HCT116 (cell line): ENCODE results near the gene MAP3K10. TPM values are rescaled to one million over a fixed set of nuclear protein-coding genes. Genes with fewer than 3 reads are reported as not detected.

Source experiments
- ATAC-seq: fragments of 200-7000 bp; cut with Tn5 transposase; 2 replicates; pipeline ENCODE4 v1.9.1; 2020; ENCODE audit warnings: mild to moderate bottlenecking, moderate library complexity
- BruUV-seq: library from RNA; stranded (reverse); fragments of 400-500 nt; replicated peaks from 2 replicates; lab custom pipeline; 2021; lab: Mats Ljungman, UMichigan
- CTCF ChIA-PET: fragments of 300-600 bp; sonication (Branson Sonifier 250); formaldehyde crosslinking; loops from one replicate; lab custom pipeline; 2021; ENCODE audit warnings: antibody characterized with exemption; lab: Charles Lee
- POLR2A ChIA-PET: fragments of 300-600, 350-600 bp; sonication (Branson Sonifier 250); formaldehyde crosslinking; loops from one replicate; lab custom pipeline; 2021; ENCODE audit warnings: antibody characterized with exemption; lab: Charles Lee
- RAD21 ChIA-PET, 2 experiments: fragments of 300-600 bp; sonication (Branson Sonifier 250); formaldehyde crosslinking; loops; one replicate each; lab custom pipeline; 2023; ENCODE audit warnings: low total read pairs in 2 of 2; ENCODE audit not compliant: uncharacterized antibody in 2 of 2, unreplicated experiment in 2 of 2, low non-redundant PET in 1 of 2; lab: Charles Lee
- DNase-seq: peaks from one replicate; pipeline ENCODE4 v3.0.0-alpha.2; 2010; ENCODE audit warnings: low read depth, low spot score
- H2AFZ ChIP-seq: fragments of 200-600 bp; shearing (Covaris generic), sonication (generic); 2 replicates; pipeline ENCODE4 v1.6.1; 2017; ENCODE audit warnings: low read depth, mixed run types, mixed read lengths, antibody characterized with exemption, low read length; ENCODE audit not compliant: poor library complexity, severe bottlenecking
- H3K27ac ChIP-seq: 2 replicates; pipeline ENCODE4 v1.5.1; 2012; ENCODE audit warnings: low read depth, low read length
- H3K27me3 ChIP-seq: fragments of 200-600 bp; sonication (generic); 2 replicates; pipeline ENCODE4 v1.6.1; 2016; ENCODE audit warnings: mixed run types, low read length, mixed read lengths; ENCODE audit not compliant: insufficient read depth
- H3K36me3 ChIP-seq, 2 experiments: fragments of 200-500 bp in 1 of 2; fragments of 200-600 bp in 1 of 2; sonication (Bioruptor generic) in 1 of 2; sonication (generic) in 1 of 2; 2 replicates each; pipeline versions ENCODE4 v1.5.1 to v1.6.1; 2014 to 2016; ENCODE audit warnings: low read length in 2 of 2, inconsistent platforms in 1 of 2, mixed read lengths in 1 of 2, mixed run types in 1 of 2; ENCODE audit not compliant: insufficient read depth in 2 of 2, control insufficient read depth in 1 of 2
- H3K4me1 ChIP-seq, 2 experiments: fragments of 200-600 bp in 1 of 2; sonication (generic) in 1 of 2; 2 replicates each; pipeline versions ENCODE4 v1.5.1 to v1.6.1; 2012 to 2017; ENCODE audit warnings: low read length in 2 of 2, inconsistent platforms in 1 of 2, mild to moderate bottlenecking in 1 of 2, mixed read lengths in 1 of 2, mixed run types in 1 of 2, moderate library complexity in 1 of 2; ENCODE audit not compliant: insufficient read depth in 2 of 2, control insufficient read depth in 1 of 2
- H3K4me2 ChIP-seq: fragments of 200-600 bp; sonication (generic); 2 replicates; pipeline ENCODE4 v1.6.1; 2017; ENCODE audit warnings: mixed run types, low read length, mixed read lengths
- H3K4me3 ChIP-seq, 2 experiments: fragments of 200-600 bp in 1 of 2; sonication (generic) in 1 of 2; replicated peaks in 1 of 2; 2 replicates each; pipeline ENCODE4 v1.5.1; 2011 to 2016; ENCODE audit warnings: low read length in 2 of 2, control low read depth in 1 of 2, low read depth in 1 of 2, mild to moderate bottlenecking in 1 of 2, mixed read lengths in 1 of 2, mixed run types in 1 of 2
- H3K79me2 ChIP-seq: fragments of 200-600 bp; sonication (generic); 2 replicates; pipeline ENCODE4 v1.6.1; 2017; ENCODE audit warnings: mild to moderate bottlenecking, mixed run types, low read length, moderate library complexity, mixed read lengths; ENCODE audit not compliant: insufficient read depth
- H3K9ac ChIP-seq: fragments of 200-600 bp; sonication (generic); 2 replicates; pipeline ENCODE4 v1.6.1; 2016; ENCODE audit warnings: low read length, mixed read lengths
- H3K9me2 ChIP-seq: fragments of 200-600 bp; sonication (generic), shearing (Covaris generic); 2 replicates; pipeline ENCODE4 v1.6.1; 2017; ENCODE audit warnings: mixed run types, mild to moderate bottlenecking, moderate library complexity; ENCODE audit not compliant: insufficient read depth
- H3K9me3 ChIP-seq, 2 experiments: fragments of 200-500 bp in 1 of 2; fragments of 200-600 bp in 1 of 2; sonication (Bioruptor generic) in 1 of 2; sonication (generic) in 1 of 2; 2 replicates each; pipeline ENCODE4 v1.6.1; 2014 to 2017; ENCODE audit warnings: low read length in 2 of 2, mixed read lengths in 2 of 2, inconsistent platforms in 1 of 2, low read depth in 1 of 2, mild to moderate bottlenecking in 1 of 2, mixed run types in 1 of 2, moderate library complexity in 1 of 2; ENCODE audit not compliant: control insufficient read depth in 1 of 2, insufficient read depth in 1 of 2
- H4K20me1 ChIP-seq: fragments of 200-600 bp; sonication (generic), shearing (Covaris generic); 2 replicates; pipeline ENCODE4 v1.6.1; 2017; ENCODE audit warnings: mixed run types, mild to moderate bottlenecking, moderate library complexity; ENCODE audit not compliant: insufficient read depth
- EZH2 ChIP-seq: fragments of 200-600 bp; sonication (generic); IDR thresholded peaks from 2 replicates; pipeline ENCODE4 v1.6.1; 2017; ENCODE audit warnings: antibody characterized with exemption, mixed run types
- EZH2phosphoT487 ChIP-seq: fragments of 200-600 bp; IDR thresholded peaks from 2 replicates; pipeline ENCODE4 v1.6.1; 2018; ENCODE audit warnings: antibody characterized with exemption, borderline replicate concordance
- FOSL1 ChIP-seq: IDR thresholded peaks from 2 replicates; pipeline ENCODE4 v1.6.1; 2012; ENCODE audit warnings: low read depth
- JUND ChIP-seq: IDR thresholded peaks from 2 replicates; pipeline ENCODE4 v1.6.1; 2012
- POLR2AphosphoS5 ChIP-seq: IDR thresholded peaks from 2 replicates; pipeline ENCODE4 v1.6.1; 2011; ENCODE audit warnings: mild to moderate bottlenecking, low read depth, low read length, moderate library complexity
- RAD21 ChIP-seq: IDR thresholded peaks from 2 replicates; pipeline ENCODE4 v1.6.1; 2012; ENCODE audit warnings: low read depth, mild to moderate bottlenecking
- TCF7L2 ChIP-seq: IDR thresholded peaks from 2 replicates; pipeline ENCODE4 v1.7.0; 2011; ENCODE audit warnings: borderline replicate concordance, inconsistent platforms; ENCODE audit not compliant: insufficient read depth, insufficient read length; ENCODE audit errors: extremely low read depth
- intact Hi-C: fragments of 100-400 bp; cut with micrococcal nuclease; formaldehyde crosslinking; loops from 2 replicates; pipeline ENCODE4 v1.10.0; 2022
- total RNA-seq: library from RNA; stranded (reverse); gene quantifications from one replicate; pipeline ENCODE4 v1.2.1, GENCODE V29; 2021; ENCODE audit not compliant: unreplicated experiment
- TF ChIP-seq, protein P1 (sequence below): IDR thresholded peaks from 2 replicates; pipeline ENCODE4 v1.6.1; 2012; ENCODE audit warnings: low read depth
- TF ChIP-seq, protein P2 (sequence below), 3 experiments: fragments of 200-600 bp in 1 of 3; sonication (generic) in 1 of 3; IDR thresholded peaks in 2 of 3; conservative IDR thresholded peaks in 1 of 3; 2 replicates each; pipeline ENCODE4 v1.5.1; 2012 to 2017; ENCODE audit warnings: low read depth in 2 of 3, low read length in 2 of 3, antibody characterized with exemption in 1 of 3, borderline replicate concordance in 1 of 3, control low read depth in 1 of 3, mild to moderate bottlenecking in 1 of 3, mixed read lengths in 1 of 3, mixed run types in 1 of 3, moderate library complexity in 1 of 3; ENCODE audit not compliant: insufficient read depth in 1 of 3
- TF ChIP-seq, protein P3 (sequence below): IDR thresholded peaks from 2 replicates; pipeline ENCODE4 v1.6.1; 2012

MAP3K10 gene
- total RNA-seq, 1 experiment from 2014 or later, result 17.3 TPM

DNA sequence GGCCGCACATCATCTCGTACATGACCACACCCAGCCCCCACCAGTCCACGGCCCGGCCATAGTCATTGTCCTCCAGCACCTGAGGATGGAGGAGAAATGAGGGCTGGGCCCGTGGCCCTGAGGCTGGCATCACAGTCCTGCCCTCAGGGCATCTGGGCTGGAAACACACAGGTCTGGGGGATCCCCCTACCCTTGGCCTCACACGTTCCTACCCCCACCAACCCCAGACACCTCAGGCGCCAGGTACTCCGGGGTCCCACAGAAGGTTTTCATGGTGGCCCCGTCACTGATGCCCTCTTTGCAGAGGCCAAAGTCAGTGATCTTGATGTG, 44.8 kb downstream of the MAP3K10 start:
- Histone ChIP-seq H3K27ac (no peak overlapping the region), H3K9ac (no peak overlapping the region), H3K9me3 (no peaks in the 10 kb centered on the region), H2AFZ (no peak overlapping the region), H3K9me2 (no peaks in the 10 kb centered on the region), H3K79me2 (no peaks in the 10 kb centered on the region), H3K36me3 (peaks cover 6 to 11% of the 10 kb centered on the region in 2 experiments; a peak in 3 of 4 replicates), H3K4me2 (no peak overlapping the region), H4K20me1 (no peaks in the 10 kb centered on the region), H3K27me3 (no peaks in the 10 kb centered on the region), H3K4me1 (peaks cover 16 to 24% of the 10 kb centered on the region in 2 experiments), H3K4me3 (no peak overlapping the region)
- intact Hi-C loops, result no loop called here
- ChIA-PET POLR2A (no interaction called here), RAD21 (no interaction called here), CTCF (no interaction called here)
- BruUV-seq, result no TSS peak
- ATAC-seq, result no peak
- DNase-seq, result no peak
- no peak for TF ChIP-seq JUND
- TF ChIP-seq, protein P1, sequence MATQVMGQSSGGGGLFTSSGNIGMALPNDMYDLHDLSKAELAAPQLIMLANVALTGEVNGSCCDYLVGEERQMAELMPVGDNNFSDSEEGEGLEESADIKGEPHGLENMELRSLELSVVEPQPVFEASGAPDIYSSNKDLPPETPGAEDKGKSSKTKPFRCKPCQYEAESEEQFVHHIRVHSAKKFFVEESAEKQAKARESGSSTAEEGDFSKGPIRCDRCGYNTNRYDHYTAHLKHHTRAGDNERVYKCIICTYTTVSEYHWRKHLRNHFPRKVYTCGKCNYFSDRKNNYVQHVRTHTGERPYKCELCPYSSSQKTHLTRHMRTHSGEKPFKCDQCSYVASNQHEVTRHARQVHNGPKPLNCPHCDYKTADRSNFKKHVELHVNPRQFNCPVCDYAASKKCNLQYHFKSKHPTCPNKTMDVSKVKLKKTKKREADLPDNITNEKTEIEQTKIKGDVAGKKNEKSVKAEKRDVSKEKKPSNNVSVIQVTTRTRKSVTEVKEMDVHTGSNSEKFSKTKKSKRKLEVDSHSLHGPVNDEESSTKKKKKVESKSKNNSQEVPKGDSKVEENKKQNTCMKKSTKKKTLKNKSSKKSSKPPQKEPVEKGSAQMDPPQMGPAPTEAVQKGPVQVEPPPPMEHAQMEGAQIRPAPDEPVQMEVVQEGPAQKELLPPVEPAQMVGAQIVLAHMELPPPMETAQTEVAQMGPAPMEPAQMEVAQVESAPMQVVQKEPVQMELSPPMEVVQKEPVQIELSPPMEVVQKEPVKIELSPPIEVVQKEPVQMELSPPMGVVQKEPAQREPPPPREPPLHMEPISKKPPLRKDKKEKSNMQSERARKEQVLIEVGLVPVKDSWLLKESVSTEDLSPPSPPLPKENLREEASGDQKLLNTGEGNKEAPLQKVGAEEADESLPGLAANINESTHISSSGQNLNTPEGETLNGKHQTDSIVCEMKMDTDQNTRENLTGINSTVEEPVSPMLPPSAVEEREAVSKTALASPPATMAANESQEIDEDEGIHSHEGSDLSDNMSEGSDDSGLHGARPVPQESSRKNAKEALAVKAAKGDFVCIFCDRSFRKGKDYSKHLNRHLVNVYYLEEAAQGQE, result no peak
- TF ChIP-seq EZH2phosphoT487, result no peak
- no peak for TF ChIP-seq TCF7L2

DNA sequence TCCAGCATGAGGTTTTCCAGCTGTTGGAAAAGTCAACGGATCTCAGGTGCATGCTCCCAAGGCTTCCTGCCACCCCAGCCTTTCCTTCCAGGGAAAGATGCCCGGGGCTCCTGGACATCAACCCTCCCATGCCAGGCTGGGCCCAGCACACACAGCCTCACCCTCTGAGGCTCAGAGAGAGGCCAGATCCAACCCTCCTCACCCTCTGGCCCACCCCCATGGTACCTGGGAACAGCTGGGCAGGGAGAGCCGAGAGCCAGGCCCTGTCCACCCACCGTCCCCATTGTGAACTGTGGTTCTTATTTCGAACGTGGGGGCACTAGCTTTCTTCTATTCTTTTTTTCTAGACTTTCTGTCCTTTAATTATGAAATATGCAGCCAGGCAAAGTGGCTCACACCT, 45.1 kb downstream of the MAP3K10 start:
- H3K9ac ChIP-seq, result no peak overlapping the region
- H3K4me2 ChIP-seq, result no peak overlapping the region
- ChIA-PET CTCF (interaction anchor here (0.9 kb wide), 1 partner anchor 29 kb away, joined by 3 read pairs; no protein-coding TSS in a partner anchor), RAD21 (no interaction called here), POLR2A (no interaction called here)
- no TSS peak for BruUV-seq
- H3K4me3 ChIP-seq, result no peak overlapping the region
- H3K27me3 ChIP-seq, result no peaks in the 10 kb centered on the region
- no peaks in the 10 kb centered on the region for H3K9me2 ChIP-seq
- H3K36me3 ChIP-seq, result peaks cover 6 to 11% of the 10 kb centered on the region in 2 experiments; a peak in 3 of 4 replicates
- no peak overlapping the region for H3K27ac ChIP-seq
- H3K9me3 ChIP-seq, result no peaks in the 10 kb centered on the region
- intact Hi-C loops, result no loop called here
- H3K4me1 ChIP-seq, result peaks cover 13 to 21% of the 10 kb centered on the region in 2 experiments
- no peak overlapping the region for H2AFZ ChIP-seq
- no peak for ATAC-seq
- no peaks in the 10 kb centered on the region for H3K79me2 ChIP-seq
- no peak for DNase-seq
- H4K20me1 ChIP-seq, result no peaks in the 10 kb centered on the region
- TF ChIP-seq EZH2 (no peak), RAD21 (no peak), POLR2AphosphoS5 (no peak), FOSL1 (no peak), TCF7L2 (no peak)
- TF ChIP-seq, protein P2, sequence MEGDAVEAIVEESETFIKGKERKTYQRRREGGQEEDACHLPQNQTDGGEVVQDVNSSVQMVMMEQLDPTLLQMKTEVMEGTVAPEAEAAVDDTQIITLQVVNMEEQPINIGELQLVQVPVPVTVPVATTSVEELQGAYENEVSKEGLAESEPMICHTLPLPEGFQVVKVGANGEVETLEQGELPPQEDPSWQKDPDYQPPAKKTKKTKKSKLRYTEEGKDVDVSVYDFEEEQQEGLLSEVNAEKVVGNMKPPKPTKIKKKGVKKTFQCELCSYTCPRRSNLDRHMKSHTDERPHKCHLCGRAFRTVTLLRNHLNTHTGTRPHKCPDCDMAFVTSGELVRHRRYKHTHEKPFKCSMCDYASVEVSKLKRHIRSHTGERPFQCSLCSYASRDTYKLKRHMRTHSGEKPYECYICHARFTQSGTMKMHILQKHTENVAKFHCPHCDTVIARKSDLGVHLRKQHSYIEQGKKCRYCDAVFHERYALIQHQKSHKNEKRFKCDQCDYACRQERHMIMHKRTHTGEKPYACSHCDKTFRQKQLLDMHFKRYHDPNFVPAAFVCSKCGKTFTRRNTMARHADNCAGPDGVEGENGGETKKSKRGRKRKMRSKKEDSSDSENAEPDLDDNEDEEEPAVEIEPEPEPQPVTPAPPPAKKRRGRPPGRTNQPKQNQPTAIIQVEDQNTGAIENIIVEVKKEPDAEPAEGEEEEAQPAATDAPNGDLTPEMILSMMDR (IDR thresholded peaks at IDR 0.05 in 2 of 3, conservative IDR thresholded peaks at IDR 0.05 in 1 of 3; ENCODE audit: borderline replicate concordance in 1 of 3, insufficient read depth in 1 of 3, low read depth in 2 of 3, low read length in 2 of 3), result no peak
- TF ChIP-seq, protein P3, sequence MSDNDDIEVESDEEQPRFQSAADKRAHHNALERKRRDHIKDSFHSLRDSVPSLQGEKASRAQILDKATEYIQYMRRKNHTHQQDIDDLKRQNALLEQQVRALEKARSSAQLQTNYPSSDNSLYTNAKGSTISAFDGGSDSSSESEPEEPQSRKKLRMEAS, result no peak
- TF ChIP-seq, protein P1, result no peak
